Activated CD4-positive, alpha-beta memory T cell treated with anti-CD3 and anti-CD28 coated beads for 36 hours (primary cell): Measurements from ENCODE around the gene CALN1. TPM values are rescaled to one million over a fixed set of nuclear protein-coding genes. Genes with fewer than 3 reads are reported as not detected.
"Not testable (repeated sequence)": the region's sequence is repeated elsewhere in the genome, so short reads cannot be mapped to it uniquely, and the experiment has no call there.

Source experiments
- CTCF ChIA-PET: fragments of 350-600 bp; sonication (Branson Sonifier 250); formaldehyde crosslinking; loops from one replicate; lab custom pipeline; 2021; ENCODE audit warnings: antibody characterized with exemption, inconsistent platforms; lab: Charles Lee
- POLR2A ChIA-PET: fragments of 350-600 bp; sonication (Branson Sonifier 250); formaldehyde crosslinking; loops from one replicate; lab custom pipeline; 2021; ENCODE audit warnings: antibody characterized with exemption; lab: Charles Lee
- DNase-seq: peaks from one replicate; pipeline ENCODE4 v3.0.0-alpha.2; 2020
- H3K27ac Mint-ChIP-seq: one replicate; pipeline ENCODE4 v1.8.0; 2021; ENCODE audit warnings: mixed read lengths
- H3K27me3 Mint-ChIP-seq: one replicate; pipeline ENCODE4 v1.8.0; 2021; ENCODE audit warnings: mixed read lengths
- H3K36me3 Mint-ChIP-seq: one replicate; pipeline ENCODE4 v1.8.0; 2021; ENCODE audit warnings: mixed read lengths
- H3K4me1 Mint-ChIP-seq: one replicate; pipeline ENCODE4 v1.8.0; 2021; ENCODE audit warnings: low read depth, mixed read lengths
- H3K4me3 Mint-ChIP-seq: one replicate; pipeline ENCODE4 v1.8.0; 2021; ENCODE audit warnings: mild to moderate bottlenecking, mixed read lengths
- H3K9me3 Mint-ChIP-seq: one replicate; pipeline ENCODE4 v1.8.0; 2021; ENCODE audit warnings: mixed read lengths
- intact Hi-C: fragments of 100-400 bp; cut with micrococcal nuclease; formaldehyde crosslinking; loops from one replicate; pipeline ENCODE4 v1.15.1; 2023
- total RNA-seq, 2 experiments: library from RNA; stranded (reverse); gene quantifications; one replicate each; pipeline ENCODE4 v1.2.3, GENCODE V29; 2021

The CALN1 gene
- total RNA-seq, 2 experiments from 2014 or later = not detected

GRCh38 chr7:71746006-71746405 lies 666.1 kb downstream of the CALN1 start:
- intact Hi-C loops = no loop called here
- POLR2A ChIA-PET = no interaction called here
- H3K27me3 Mint-ChIP-seq = no peaks in the 10 kb centered on the region
- H3K9me3 Mint-ChIP-seq = no peaks in the 10 kb centered on the region
- CTCF ChIA-PET = no interaction called here
- H3K36me3 Mint-ChIP-seq = no peaks in the 10 kb centered on the region
- no peaks in the 10 kb centered on the region for H3K4me1 Mint-ChIP-seq
- no peak for DNase-seq
- H3K27ac Mint-ChIP-seq = no peak overlapping the region
- no peak overlapping the region for H3K4me3 Mint-ChIP-seq

- DNase-seq = no peak
- Mint-ChIP-seq H3K27ac (no peak overlapping the region), H3K36me3 (no peaks in the 10 kb centered on the region), H3K4me3 (no peak overlapping the region), H3K4me1 (no peaks in the 10 kb centered on the region), H3K27me3 (no peaks in the 10 kb centered on the region), H3K9me3 (no peaks in the 10 kb centered on the region)
- intact Hi-C loops = no loop called here
- CTCF ChIA-PET = no interaction called here
- POLR2A ChIA-PET = no interaction called here
Measured at GRCh38 chr7:71740174-71740560, 672.0 kb downstream of the CALN1 start.

- Mint-ChIP-seq H3K27me3 (no peaks in the 10 kb centered on the region), H3K4me1 (no peaks in the 10 kb centered on the region), H3K27ac (no peak overlapping the region), H3K4me3 (no peak overlapping the region), H3K36me3 (no peaks in the 10 kb centered on the region), H3K9me3 (no peaks in the 10 kb centered on the region)
- POLR2A ChIA-PET = no interaction called here
- CTCF ChIA-PET = no interaction called here
- no peak for DNase-seq
- intact Hi-C loops = no loop called here
Measured at GRCh38 chr7:71739520-71740173, 672.5 kb downstream of the CALN1 start.

GRCh38 chr7:71737931-71738540 lies 674.1 kb downstream of the CALN1 start:
- H3K4me1 Mint-ChIP-seq, H3K27ac Mint-ChIP-seq, H3K9me3 Mint-ChIP-seq, H3K4me3 Mint-ChIP-seq, DNase-seq, intact Hi-C loops, H3K36me3 Mint-ChIP-seq, CTCF ChIA-PET, POLR2A ChIA-PET, H3K27me3 Mint-ChIP-seq: not testable (repeated sequence)

GRCh38 chr7:71735961-71736556 lies 676.1 kb downstream of the CALN1 start:
- Mint-ChIP-seq H3K4me3 (no peak overlapping the region), H3K36me3 (no peaks in the 10 kb centered on the region), H3K27ac (no peak overlapping the region), H3K27me3 (peaks cover 2% of the 10 kb centered on the region), H3K9me3 (no peaks in the 10 kb centered on the region), H3K4me1 (no peaks in the 10 kb centered on the region)
- POLR2A ChIA-PET = no interaction called here
- intact Hi-C loops = loop anchor here (1.0 kb wide), 1 partner anchor 907 kb away; no protein-coding TSS in a partner anchor
- CTCF ChIA-PET = interaction anchor here (0.9 to 1.7 kb wide), 2 partner anchors 878 to 879 kb away, joined by 3 to 4 read pairs; no protein-coding TSS in a partner anchor
- peak; percentile 53 for DNase-seq

GRCh38 chr7:71733107-71733870 lies 678.8 kb downstream of the CALN1 start:
- H3K9me3 Mint-ChIP-seq = no peaks in the 10 kb centered on the region
- intact Hi-C loops = loop anchor here (1.0 kb wide), 1 partner anchor 876 kb away; no protein-coding TSS in a partner anchor
- POLR2A ChIA-PET = no interaction called here
- H3K27ac Mint-ChIP-seq = no peak overlapping the region
- no peaks in the 10 kb centered on the region for H3K4me1 Mint-ChIP-seq
- H3K36me3 Mint-ChIP-seq = no peaks in the 10 kb centered on the region
- H3K4me3 Mint-ChIP-seq = no peak overlapping the region
- CTCF ChIA-PET = interaction anchor here (0.6 to 2.5 kb wide), 10 partner anchors 8 to 1019 kb away, joined by 3 to 21 read pairs (median 4); no protein-coding TSS in a partner anchor
- peaks cover 2% of the 10 kb centered on the region for H3K27me3 Mint-ChIP-seq
- peak; percentile 73 for DNase-seq

GRCh38 chr7:71731740-71732139 lies 680.4 kb downstream of the CALN1 start:
- POLR2A ChIA-PET = no interaction called here

More at GRCh38 chr7:71731740-71732139, 680.4 kb downstream of the CALN1 start:
- no peak for DNase-seq
- CTCF ChIA-PET = interaction anchor here (1.0 kb wide), 1 partner anchor 902 kb away, joined by 5 read pairs; no protein-coding TSS in a partner anchor
- Mint-ChIP-seq H3K36me3 (no peaks in the 10 kb centered on the region), H3K4me1 (no peaks in the 10 kb centered on the region), H3K9me3 (peaks cover 3% of the 10 kb centered on the region), H3K4me3 (no peak overlapping the region), H3K27me3 (peaks cover 2% of the 10 kb centered on the region), H3K27ac (no peak overlapping the region)
- intact Hi-C loops = no loop called here
